ENCODE results near the gene PHRF1. TPM values are rescaled to one million over a fixed set of nuclear protein-coding genes. Genes with fewer than 3 reads are reported as not detected.

Gene PHRF1
- total and polyA plus RNA-seq, 9 donors = 3.8 to 34.2 (median 28.8) TPM

GRCh38 chr11:562046-562645, 14.1 kb upstream of the PHRF1 start:
- DNase-seq = peak in 2 of 5 donors; percentile 42 to 46
- intact Hi-C loops (cut with DNase I) = loop anchor here in 1 of 4 donors (5.0 kb wide), 1 partner anchor 1265 kb away; no protein-coding TSS in a partner anchor
- 92 to 94% (median 93%) methylated on average over 26 to 29 of the region's 29 CpGs for WGBS, 3 donors

GRCh38 chr11:563066-563811, 13.0 kb upstream of the PHRF1 start:
- intact Hi-C loops (cut with DNase I) = loop anchor here in 1 of 4 donors (5.0 kb wide), 1 partner anchor 1264 kb away; no protein-coding TSS in a partner anchor
- peak in 1 of 5 donors; percentile 24 for DNase-seq
- TF ChIP-seq CTCF (IDR thresholded peaks at IDR 0.05) = no peak
- no peak for TF ChIP-seq POLR2A (IDR thresholded peaks at IDR 0.05)
- TF ChIP-seq EP300 (IDR thresholded peaks at IDR 0.05) = no peak
- H3K4me1 ChIP-seq (ENCODE audit: insufficient read depth) = peaks cover 8% of the 10 kb centered on the region
- no peaks in the 10 kb centered on the region for H3K9me3 ChIP-seq
- H3K36me3 ChIP-seq = no peaks in the 10 kb centered on the region
- 85 to 89% (median 87%) methylated on average over 12 to 18 of the region's 18 CpGs for WGBS, 3 donors
- H3K27ac ChIP-seq = no peak overlapping the region
- H3K27me3 ChIP-seq = no peaks in the 10 kb centered on the region
- H3K4me3 ChIP-seq = no peak overlapping the region

More at GRCh38 chr11:562046-562645, 14.1 kb upstream of the PHRF1 start:
- peaks cover 6% of the 10 kb centered on the region for H3K4me1 ChIP-seq (ENCODE audit: insufficient read depth)
- no peak overlapping the region for H3K27ac ChIP-seq
- H3K27me3 ChIP-seq = no peaks in the 10 kb centered on the region
- no peaks in the 10 kb centered on the region for H3K36me3 ChIP-seq
- no peak overlapping the region for H3K4me3 ChIP-seq
- no peak for TF ChIP-seq EP300 (IDR thresholded peaks at IDR 0.05)
- TF ChIP-seq POLR2A (IDR thresholded peaks at IDR 0.05) = no peak
- no peak for TF ChIP-seq CTCF (IDR thresholded peaks at IDR 0.05)
- H3K9me3 ChIP-seq = no peaks in the 10 kb centered on the region

GRCh38 chr11:563812-564578, 12.3 kb upstream of the PHRF1 start:
- TF ChIP-seq POLR2A (IDR thresholded peaks at IDR 0.05) = no peak
- TF ChIP-seq CTCF (IDR thresholded peaks at IDR 0.05) = no peak
- TF ChIP-seq EP300 (IDR thresholded peaks at IDR 0.05) = no peak
- intact Hi-C loops (cut with DNase I) = loop anchor here in 1 of 4 donors (5.0 kb wide), 1 partner anchor 1263 kb away; no protein-coding TSS in a partner anchor
- H3K4me3 ChIP-seq = no peak overlapping the region

GRCh38 chr11:565921-566509, 10.3 kb upstream of the PHRF1 start:
- H3K36me3 ChIP-seq = no peaks in the 10 kb centered on the region
- intact Hi-C loops (cut with DNase I) = no loop called here
- no peaks in the 10 kb centered on the region for H3K9me3 ChIP-seq
- no peaks in the 10 kb centered on the region for H3K27me3 ChIP-seq
- H3K4me1 ChIP-seq (ENCODE audit: insufficient read depth) = peaks cover 6% of the 10 kb centered on the region
- no peak for TF ChIP-seq EP300 (IDR thresholded peaks at IDR 0.05)
- no peak for TF ChIP-seq POLR2A (IDR thresholded peaks at IDR 0.05)
- TF ChIP-seq CTCF (IDR thresholded peaks at IDR 0.05) = no peak
- WGBS, 3 donors = 83 to 86% (median 84%) methylated on average over 12 of the region's 12 CpGs
- H3K4me3 ChIP-seq = no peak overlapping the region
- peak in 2 of 5 donors; percentile 38 to 48 for DNase-seq
- no peak overlapping the region for H3K27ac ChIP-seq

More at GRCh38 chr11:563812-564578, 12.3 kb upstream of the PHRF1 start:
- Histone ChIP-seq H3K9me3 (no peaks in the 10 kb centered on the region), H3K27ac (no peak overlapping the region), H3K36me3 (no peaks in the 10 kb centered on the region), H3K27me3 (no peaks in the 10 kb centered on the region), H3K4me1 (ENCODE audit: insufficient read depth) (peaks cover 8% of the 10 kb centered on the region)
- DNase-seq = peak in 2 of 5 donors; percentile 36 to 37
- WGBS, 3 donors = 81 to 87% (median 86%) methylated on average over 11 to 12 of the region's 12 CpGs

All from ovary (tissue), 9 donors.